PC-3 (cell line): ENCODE results near the gene LTBP4.

Experiments
- EZH2 ChIP-seq: fragments of 300-600 bp; sonication (generic); IDR thresholded peaks from one replicate; pipeline ENCODE4 v1.6.1; 2017; ENCODE audit warnings: antibody characterized with exemption, mild to moderate bottlenecking, low read length; ENCODE audit not compliant: unreplicated experiment
- TF ChIP-seq, protein P1 (sequence below): fragments of 300-600 bp; sonication (generic); conservative IDR thresholded peaks from 2 replicates; pipeline ENCODE4 v1.5.1; 2017; ENCODE audit warnings: antibody characterized with exemption, low read depth, mild to moderate bottlenecking, low read length

DNA sequence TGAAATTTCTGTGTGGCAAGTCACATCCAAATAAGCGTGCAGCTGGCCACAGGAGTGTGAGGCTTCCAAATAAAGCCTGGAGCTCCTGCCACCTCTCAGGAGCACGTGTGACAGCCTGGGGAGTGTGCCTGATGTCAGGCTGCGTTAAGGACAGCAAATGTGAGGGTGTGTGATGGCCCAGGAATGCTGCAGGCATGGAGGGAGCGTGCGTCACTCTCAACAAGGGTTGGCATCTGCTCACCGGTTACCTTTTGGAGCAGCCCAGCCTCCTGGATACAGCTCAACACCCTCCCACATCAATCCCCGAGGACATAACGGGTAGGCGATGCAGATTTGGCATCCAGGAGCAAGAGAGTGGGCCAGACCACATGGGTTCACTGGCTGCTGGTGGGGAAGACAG lies 70.2 kb downstream of the LTBP4 start:
- TF ChIP-seq, protein P1, sequence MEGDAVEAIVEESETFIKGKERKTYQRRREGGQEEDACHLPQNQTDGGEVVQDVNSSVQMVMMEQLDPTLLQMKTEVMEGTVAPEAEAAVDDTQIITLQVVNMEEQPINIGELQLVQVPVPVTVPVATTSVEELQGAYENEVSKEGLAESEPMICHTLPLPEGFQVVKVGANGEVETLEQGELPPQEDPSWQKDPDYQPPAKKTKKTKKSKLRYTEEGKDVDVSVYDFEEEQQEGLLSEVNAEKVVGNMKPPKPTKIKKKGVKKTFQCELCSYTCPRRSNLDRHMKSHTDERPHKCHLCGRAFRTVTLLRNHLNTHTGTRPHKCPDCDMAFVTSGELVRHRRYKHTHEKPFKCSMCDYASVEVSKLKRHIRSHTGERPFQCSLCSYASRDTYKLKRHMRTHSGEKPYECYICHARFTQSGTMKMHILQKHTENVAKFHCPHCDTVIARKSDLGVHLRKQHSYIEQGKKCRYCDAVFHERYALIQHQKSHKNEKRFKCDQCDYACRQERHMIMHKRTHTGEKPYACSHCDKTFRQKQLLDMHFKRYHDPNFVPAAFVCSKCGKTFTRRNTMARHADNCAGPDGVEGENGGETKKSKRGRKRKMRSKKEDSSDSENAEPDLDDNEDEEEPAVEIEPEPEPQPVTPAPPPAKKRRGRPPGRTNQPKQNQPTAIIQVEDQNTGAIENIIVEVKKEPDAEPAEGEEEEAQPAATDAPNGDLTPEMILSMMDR: no peak
- TF ChIP-seq EZH2: no peak
